SK-N-SH (cell line): Measurements from ENCODE around the gene TIMM17B. TPM values are rescaled to one million over a fixed set of nuclear protein-coding genes. Genes with fewer than 3 reads are reported as not detected.

ENCODE experiments used
- CHD2 ChIP-seq: fragments of 150-350 bp; IDR thresholded peaks from 2 replicates; pipeline ENCODE4 v1.6.1; 2018; ENCODE audit warnings: low read length; ENCODE audit not compliant: partially characterized antibody
- ELF1 ChIP-seq: IDR thresholded peaks from 2 replicates; pipeline ENCODE4 v1.4.0; 2012
- FOSL2 ChIP-seq: IDR thresholded peaks from 2 replicates; pipeline ENCODE4 v1.4.0; 2012; ENCODE audit warnings: low read depth, mild to moderate bottlenecking, moderate library complexity, borderline replicate concordance
- FOXM1 ChIP-seq: IDR thresholded peaks from 2 replicates; pipeline ENCODE4 v1.4.0; 2012; ENCODE audit warnings: low read depth, mild to moderate bottlenecking
- GABPA ChIP-seq: IDR thresholded peaks from 2 replicates; pipeline ENCODE4 v1.4.0; 2012; ENCODE audit warnings: low read depth, mild to moderate bottlenecking
- MAX ChIP-seq: IDR thresholded peaks from 2 replicates; pipeline ENCODE4 v1.4.0; 2012; ENCODE audit warnings: low read depth
- MXI1 ChIP-seq: IDR thresholded peaks from 2 replicates; pipeline ENCODE4 v1.6.1; 2012; ENCODE audit warnings: mild to moderate bottlenecking, low read depth, low read length, improper control_type of control experiment
- NFIC ChIP-seq: IDR thresholded peaks from 2 replicates; pipeline ENCODE4 v1.4.0; 2012; ENCODE audit warnings: borderline replicate concordance
- RAD21 ChIP-seq: IDR thresholded peaks from 2 replicates; pipeline ENCODE4 v1.6.1; 2012; ENCODE audit warnings: mild to moderate bottlenecking, low read length
- RCOR1 ChIP-seq: fragments of 150-350 bp; IDR thresholded peaks from 2 replicates; pipeline ENCODE4 v1.6.1; 2017; ENCODE audit warnings: antibody characterized with exemption, low read length
- RFX5 ChIP-seq: IDR thresholded peaks from 2 replicates; pipeline ENCODE4 v1.6.1; 2012; ENCODE audit warnings: mild to moderate bottlenecking, improper control_type of control experiment, low read length
- RXRA ChIP-seq: IDR thresholded peaks from 2 replicates; pipeline ENCODE4 v1.4.0; 2012; ENCODE audit warnings: low read depth, mild to moderate bottlenecking, borderline replicate concordance
- TAF1 ChIP-seq: IDR thresholded peaks from 2 replicates; pipeline ENCODE4 v1.6.1; 2012; ENCODE audit warnings: low read depth, mild to moderate bottlenecking, low read length, moderate library complexity, borderline replicate concordance
- YY1 ChIP-seq: IDR thresholded peaks from 2 replicates; pipeline ENCODE4 v1.4.0; 2012; ENCODE audit warnings: low read depth, mild to moderate bottlenecking
- polyA plus RNA-seq, 3 experiments: library from polyadenylated mRNA; depleted of rRNA; stranded (reverse); fragments of >200 nt; gene quantifications; 2 replicates each; pipeline ENCODE4 v1.2.3, GENCODE V29; 2012
- TF ChIP-seq, protein P1 (sequence below): IDR thresholded peaks from 2 replicates; pipeline ENCODE4 v1.4.0; 2012; ENCODE audit warnings: low read depth, borderline replicate concordance
- TF ChIP-seq, protein P2 (sequence below): IDR thresholded peaks from 2 replicates; pipeline ENCODE4 v1.6.1; 2012; ENCODE audit warnings: mild to moderate bottlenecking, low read depth, low read length, moderate library complexity

The TIMM17B gene
- polyA plus RNA-seq, 1 of the 3 experiments (the other 2 are of a cell fraction) = 87.0 TPM

DNA sequence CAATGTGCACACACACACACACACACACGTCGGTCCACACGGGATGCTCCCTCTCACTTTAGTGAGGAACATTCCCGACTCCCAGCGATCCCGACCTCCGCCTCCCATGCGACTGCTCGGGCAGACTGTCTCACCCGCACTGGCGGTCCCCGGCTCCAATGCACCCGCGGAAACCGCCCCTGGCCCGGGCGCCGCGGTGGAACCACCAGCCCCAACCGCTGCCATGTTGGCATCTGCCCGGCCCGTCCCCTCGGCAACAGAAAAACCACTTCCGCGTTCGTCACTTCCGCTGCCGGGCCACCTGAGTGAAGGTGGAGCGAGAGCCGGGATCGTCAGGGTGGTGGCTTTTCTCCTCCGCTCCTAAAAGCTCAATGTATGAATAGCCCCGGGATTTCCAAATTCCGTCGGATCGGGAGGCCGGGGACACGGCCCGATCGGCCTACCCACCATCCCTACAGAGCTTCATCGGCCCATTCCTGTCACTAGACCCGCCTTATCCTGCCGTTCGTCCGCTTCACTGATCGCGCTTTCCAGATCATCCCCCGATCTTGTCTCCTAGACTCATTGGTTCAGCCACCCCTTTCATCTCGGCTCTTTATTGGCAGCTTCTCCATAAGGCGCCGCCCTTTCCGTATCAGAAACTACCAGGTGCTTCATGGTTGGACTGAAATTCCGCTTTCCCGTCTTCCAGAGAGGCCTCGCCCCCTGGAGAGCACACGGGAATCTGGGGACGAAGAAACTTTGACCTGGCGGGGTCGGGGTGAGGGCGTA is 14.0 kb upstream of the TIMM17B start, which contains the start of gene SLC35A2 (continued):
- TF ChIP-seq TAF1 (no peak; the same call in 1 of the 2 replicates), RXRA (no peak), GABPA (peak; percentile 95), ELF1 (peak; percentile 97), RFX5 (no peak), RCOR1 (no peak), RAD21 (no peak), NFIC (no peak), MAX (peak; percentile 68; the same call in 1 of the 2 replicates), CHD2 (peak; percentile 25), MXI1 (peak; percentile 85; the same call in 1 of the 2 replicates), YY1 (peak; percentile 92), FOXM1 (no peak), FOSL2 (no peak)
- TF ChIP-seq, protein P1, sequence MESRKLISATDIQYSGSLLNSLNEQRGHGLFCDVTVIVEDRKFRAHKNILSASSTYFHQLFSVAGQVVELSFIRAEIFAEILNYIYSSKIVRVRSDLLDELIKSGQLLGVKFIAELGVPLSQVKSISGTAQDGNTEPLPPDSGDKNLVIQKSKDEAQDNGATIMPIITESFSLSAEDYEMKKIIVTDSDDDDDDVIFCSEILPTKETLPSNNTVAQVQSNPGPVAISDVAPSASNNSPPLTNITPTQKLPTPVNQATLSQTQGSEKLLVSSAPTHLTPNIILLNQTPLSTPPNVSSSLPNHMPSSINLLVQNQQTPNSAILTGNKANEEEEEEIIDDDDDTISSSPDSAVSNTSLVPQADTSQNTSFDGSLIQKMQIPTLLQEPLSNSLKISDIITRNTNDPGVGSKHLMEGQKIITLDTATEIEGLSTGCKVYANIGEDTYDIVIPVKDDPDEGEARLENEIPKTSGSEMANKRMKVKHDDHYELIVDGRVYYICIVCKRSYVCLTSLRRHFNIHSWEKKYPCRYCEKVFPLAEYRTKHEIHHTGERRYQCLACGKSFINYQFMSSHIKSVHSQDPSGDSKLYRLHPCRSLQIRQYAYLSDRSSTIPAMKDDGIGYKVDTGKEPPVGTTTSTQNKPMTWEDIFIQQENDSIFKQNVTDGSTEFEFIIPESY = 0 out of 2 replicates have a peak, but pooled peaks have one; percentile 43
- TF ChIP-seq, protein P2, sequence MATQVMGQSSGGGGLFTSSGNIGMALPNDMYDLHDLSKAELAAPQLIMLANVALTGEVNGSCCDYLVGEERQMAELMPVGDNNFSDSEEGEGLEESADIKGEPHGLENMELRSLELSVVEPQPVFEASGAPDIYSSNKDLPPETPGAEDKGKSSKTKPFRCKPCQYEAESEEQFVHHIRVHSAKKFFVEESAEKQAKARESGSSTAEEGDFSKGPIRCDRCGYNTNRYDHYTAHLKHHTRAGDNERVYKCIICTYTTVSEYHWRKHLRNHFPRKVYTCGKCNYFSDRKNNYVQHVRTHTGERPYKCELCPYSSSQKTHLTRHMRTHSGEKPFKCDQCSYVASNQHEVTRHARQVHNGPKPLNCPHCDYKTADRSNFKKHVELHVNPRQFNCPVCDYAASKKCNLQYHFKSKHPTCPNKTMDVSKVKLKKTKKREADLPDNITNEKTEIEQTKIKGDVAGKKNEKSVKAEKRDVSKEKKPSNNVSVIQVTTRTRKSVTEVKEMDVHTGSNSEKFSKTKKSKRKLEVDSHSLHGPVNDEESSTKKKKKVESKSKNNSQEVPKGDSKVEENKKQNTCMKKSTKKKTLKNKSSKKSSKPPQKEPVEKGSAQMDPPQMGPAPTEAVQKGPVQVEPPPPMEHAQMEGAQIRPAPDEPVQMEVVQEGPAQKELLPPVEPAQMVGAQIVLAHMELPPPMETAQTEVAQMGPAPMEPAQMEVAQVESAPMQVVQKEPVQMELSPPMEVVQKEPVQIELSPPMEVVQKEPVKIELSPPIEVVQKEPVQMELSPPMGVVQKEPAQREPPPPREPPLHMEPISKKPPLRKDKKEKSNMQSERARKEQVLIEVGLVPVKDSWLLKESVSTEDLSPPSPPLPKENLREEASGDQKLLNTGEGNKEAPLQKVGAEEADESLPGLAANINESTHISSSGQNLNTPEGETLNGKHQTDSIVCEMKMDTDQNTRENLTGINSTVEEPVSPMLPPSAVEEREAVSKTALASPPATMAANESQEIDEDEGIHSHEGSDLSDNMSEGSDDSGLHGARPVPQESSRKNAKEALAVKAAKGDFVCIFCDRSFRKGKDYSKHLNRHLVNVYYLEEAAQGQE = no peak
